ENCODE measurements around the gene TNFRSF12A.

The TNFRSF12A gene

GRCh38 chr16:3017794-3018506 is 2.2 kb upstream of the TNFRSF12A start, which contains the start of gene CLDN6:
Gene CLDN6 (minus strand): TSS chr16:3018183. CDS start chr16:3016021, 2,162 bp downstream.
- DNase-seq (ENCODE audit: low spot score): no peak
- TF ChIP-seq CTCF (IDR thresholded peaks at IDR 0.05; ENCODE audit: extremely low read depth, missing control alignments): peak; percentile 7

- TF ChIP-seq CTCF (IDR thresholded peaks at IDR 0.05; ENCODE audit: extremely low read depth, missing control alignments): no peak
- no peak for DNase-seq (ENCODE audit: low spot score)
Observed at GRCh38 chr16:3019594-3020246, 448 bp upstream of the TNFRSF12A start.

GRCh38 chr16:3020604-3021448 is 658 bp downstream of the TNFRSF12A start:
- DNase-seq (ENCODE audit: low spot score): no peak
- no peak for TF ChIP-seq CTCF (IDR thresholded peaks at IDR 0.05; ENCODE audit: extremely low read depth, missing control alignments)

GRCh38 chr16:3021449-3022207 is 1.5 kb downstream of the TNFRSF12A start:
- DNase-seq (ENCODE audit: low spot score): peak; percentile 88
- TF ChIP-seq CTCF (IDR thresholded peaks at IDR 0.05; ENCODE audit: extremely low read depth, missing control alignments): peak; percentile 49

- DNase-seq (ENCODE audit: low spot score): peak; percentile 80
- no peak for TF ChIP-seq CTCF (IDR thresholded peaks at IDR 0.05; ENCODE audit: extremely low read depth, missing control alignments)
Observed at GRCh38 chr16:3022208-3022683, 2.1 kb downstream of the TNFRSF12A start.

GRCh38 chr16:3022684-3023414 is 2.7 kb downstream of the TNFRSF12A start:
- TF ChIP-seq CTCF (IDR thresholded peaks at IDR 0.05; ENCODE audit: extremely low read depth, missing control alignments): no peak
- no peak for DNase-seq (ENCODE audit: low spot score)

Data from GM20000 (cell line).